ENCODE results near the gene GAL3ST1.

DNA sequence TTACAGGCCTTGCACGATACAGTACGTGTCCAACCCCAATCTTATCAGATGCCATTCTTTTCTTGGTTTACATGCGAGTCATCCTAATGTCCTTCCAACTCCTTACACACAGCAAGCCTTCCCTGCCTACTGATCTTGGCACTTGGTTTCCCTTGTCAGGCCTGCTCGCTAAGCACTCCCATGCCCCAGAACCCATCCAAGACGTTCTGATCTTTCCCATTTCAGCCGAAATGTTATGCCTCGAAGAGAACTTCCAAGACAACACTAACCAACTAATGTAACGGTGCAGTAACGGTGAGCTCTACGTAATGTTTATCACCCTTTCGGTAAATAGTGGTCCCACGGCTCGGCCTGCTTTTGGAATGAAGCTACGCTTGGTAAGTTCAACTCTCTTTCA, 16.7 kb upstream of the GAL3ST1 start:
- TF ChIP-seq EP300 (IDR thresholded peaks at IDR 0.05; ENCODE audit: low read depth) (no peak), POLR2A (IDR thresholded peaks at IDR 0.05) (no peak)

Measured in transverse colon (tissue), 1 donor.